ENCODE results near the gene NRSN2.
A peak's percentile ranks its signal among the peaks of the same experiment; 100 is the strongest.
"Not testable (repeated sequence)": the region's sequence is repeated elsewhere in the genome, so short reads cannot be mapped to it uniquely, and the experiment has no call there.

Gene NRSN2

DNA sequence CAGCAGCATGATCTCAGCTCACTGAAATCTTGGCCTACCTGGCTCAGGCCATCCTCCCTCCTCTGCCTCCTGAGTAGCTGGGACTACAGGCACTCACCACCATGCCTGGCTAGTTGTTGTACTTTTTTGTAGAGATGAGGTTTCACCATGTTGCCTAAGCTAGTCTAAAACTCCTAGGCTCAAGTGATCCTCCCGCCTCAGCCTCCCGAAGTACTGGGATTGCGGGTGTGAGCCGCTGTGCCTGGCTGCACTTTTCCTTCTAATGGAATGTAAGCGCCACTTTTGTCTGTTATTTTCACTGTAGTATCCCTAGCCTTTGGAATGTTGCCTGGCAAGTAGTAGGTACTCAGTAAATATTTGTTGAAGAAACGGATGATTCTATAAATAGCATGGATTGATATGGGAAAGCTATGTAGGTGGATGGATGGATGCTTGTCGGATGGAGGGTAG is 23.3 kb downstream of the NRSN2 start:
- H3K4me2 ChIP-seq (ENCODE audit: low read depth, low read length, poor library complexity, severe bottlenecking): no peak overlapping the region
- H3K9me2 ChIP-seq (replicated peaks; ENCODE audit: low read depth, low read length): no peaks in the 10 kb centered on the region
- H3K4me1 ChIP-seq (ENCODE audit: insufficient read depth, low read length, poor library complexity, severe bottlenecking): peaks cover 39% of the 10 kb centered on the region
- H3K79me2 ChIP-seq (ENCODE audit: insufficient read depth, low read length): no peaks in the 10 kb centered on the region
- TF ChIP-seq, protein P1, sequence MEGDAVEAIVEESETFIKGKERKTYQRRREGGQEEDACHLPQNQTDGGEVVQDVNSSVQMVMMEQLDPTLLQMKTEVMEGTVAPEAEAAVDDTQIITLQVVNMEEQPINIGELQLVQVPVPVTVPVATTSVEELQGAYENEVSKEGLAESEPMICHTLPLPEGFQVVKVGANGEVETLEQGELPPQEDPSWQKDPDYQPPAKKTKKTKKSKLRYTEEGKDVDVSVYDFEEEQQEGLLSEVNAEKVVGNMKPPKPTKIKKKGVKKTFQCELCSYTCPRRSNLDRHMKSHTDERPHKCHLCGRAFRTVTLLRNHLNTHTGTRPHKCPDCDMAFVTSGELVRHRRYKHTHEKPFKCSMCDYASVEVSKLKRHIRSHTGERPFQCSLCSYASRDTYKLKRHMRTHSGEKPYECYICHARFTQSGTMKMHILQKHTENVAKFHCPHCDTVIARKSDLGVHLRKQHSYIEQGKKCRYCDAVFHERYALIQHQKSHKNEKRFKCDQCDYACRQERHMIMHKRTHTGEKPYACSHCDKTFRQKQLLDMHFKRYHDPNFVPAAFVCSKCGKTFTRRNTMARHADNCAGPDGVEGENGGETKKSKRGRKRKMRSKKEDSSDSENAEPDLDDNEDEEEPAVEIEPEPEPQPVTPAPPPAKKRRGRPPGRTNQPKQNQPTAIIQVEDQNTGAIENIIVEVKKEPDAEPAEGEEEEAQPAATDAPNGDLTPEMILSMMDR (conservative IDR thresholded peaks at IDR 0.05; ENCODE audit: low read length): no peak
- TF ChIP-seq EZH2phosphoT487 (IDR thresholded peaks at IDR 0.05; ENCODE audit: borderline replicate concordance): no peak
- no peaks in the 10 kb centered on the region for H4K20me1 ChIP-seq (ENCODE audit: insufficient read depth, low read length, poor library complexity, severe bottlenecking)
- H3K4me3 ChIP-seq (ENCODE audit: low read length, poor library complexity, severe bottlenecking): no peak overlapping the region
- H3K9ac ChIP-seq (ENCODE audit: low read depth, low read length, poor library complexity, severe bottlenecking): no peak overlapping the region
- H3K27me3 ChIP-seq (ENCODE audit: insufficient read depth, low read length, poor library complexity, severe bottlenecking): no peaks in the 10 kb centered on the region
- no peak overlapping the region for H2AFZ ChIP-seq (ENCODE audit: low read length)
- H3K36me3 ChIP-seq (ENCODE audit: insufficient read depth, low read length): no peaks in the 10 kb centered on the region
- H3K9me3 ChIP-seq (ENCODE audit: insufficient read depth, low read depth, low read length): no peaks in the 10 kb centered on the region
- no peaks in the 10 kb centered on the region for H3F3A ChIP-seq (ENCODE audit: low read depth)

DNA sequence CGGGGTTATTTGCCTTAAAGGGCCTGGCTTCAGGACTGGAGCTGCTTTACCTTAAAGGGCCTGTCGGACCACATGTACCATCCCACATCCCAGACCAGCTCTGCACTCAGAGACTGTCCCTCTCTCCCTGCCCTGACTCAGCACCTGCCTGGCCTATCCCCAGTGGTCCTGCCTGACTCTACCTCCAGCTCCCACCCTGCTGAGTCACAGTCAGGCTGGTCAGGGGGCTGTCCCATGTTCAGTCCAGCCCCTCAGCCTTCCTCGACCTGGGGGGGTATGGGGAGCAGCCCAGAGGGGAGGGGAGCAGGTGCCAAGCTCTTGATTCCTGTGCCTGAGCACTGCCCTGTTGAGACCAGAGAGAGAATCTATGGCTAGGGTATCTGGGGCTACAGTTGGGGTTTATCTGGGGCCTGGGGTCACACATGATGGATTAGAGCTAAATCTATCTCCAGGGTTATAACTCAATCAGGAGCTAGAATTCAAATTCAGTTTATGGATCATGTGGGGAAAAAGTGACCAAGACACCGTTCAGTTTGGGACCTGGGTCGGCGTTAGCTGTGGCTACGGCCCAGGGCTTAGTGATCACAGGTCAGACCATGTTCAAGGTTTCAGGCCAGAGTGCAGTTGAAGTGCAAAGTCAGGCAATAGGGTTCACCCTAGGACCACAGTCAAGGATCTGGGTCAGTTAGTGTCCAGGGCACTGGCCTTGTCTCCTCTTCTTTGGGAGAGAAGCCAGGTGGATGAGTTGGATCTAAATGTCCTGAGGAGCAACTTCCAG is 24.3 kb downstream of the NRSN2 start:
- H3K36me3 ChIP-seq (ENCODE audit: insufficient read depth, low read length): no peaks in the 10 kb centered on the region
- H2AFZ ChIP-seq (ENCODE audit: low read length): 0 out of 2 replicates have a peak overlapping the region, but pooled peaks have one; percentile 34
- no peaks in the 10 kb centered on the region for H3K27me3 ChIP-seq (ENCODE audit: insufficient read depth, low read length, poor library complexity, severe bottlenecking)
- no peaks in the 10 kb centered on the region for H3K79me2 ChIP-seq (ENCODE audit: insufficient read depth, low read length)
- no peaks in the 10 kb centered on the region for H3K9me3 ChIP-seq (ENCODE audit: insufficient read depth, low read depth, low read length)
- H3K9ac ChIP-seq (ENCODE audit: low read depth, low read length, poor library complexity, severe bottlenecking): peak overlapping the region; percentile 53
- H4K20me1 ChIP-seq (ENCODE audit: insufficient read depth, low read length, poor library complexity, severe bottlenecking): no peaks in the 10 kb centered on the region
- TF ChIP-seq, protein P1 (conservative IDR thresholded peaks at IDR 0.05; ENCODE audit: low read length): no peak
- no peak for TF ChIP-seq EZH2phosphoT487 (IDR thresholded peaks at IDR 0.05; ENCODE audit: borderline replicate concordance)
- peak overlapping the region; percentile 57 for H3K4me3 ChIP-seq (ENCODE audit: low read length, poor library complexity, severe bottlenecking)
- H3K9me2 ChIP-seq (replicated peaks; ENCODE audit: low read depth, low read length): no peaks in the 10 kb centered on the region
- no peaks in the 10 kb centered on the region for H3F3A ChIP-seq (ENCODE audit: low read depth)
- H3K4me2 ChIP-seq (ENCODE audit: low read depth, low read length, poor library complexity, severe bottlenecking): peak overlapping the region; percentile 76
- peaks cover 33% of the 10 kb centered on the region for H3K4me1 ChIP-seq (ENCODE audit: insufficient read depth, low read length, poor library complexity, severe bottlenecking)

- Histone ChIP-seq H3K9ac (ENCODE audit: low read depth, low read length, poor library complexity, severe bottlenecking) (peak overlapping the region; percentile 53), H3K4me1 (ENCODE audit: insufficient read depth, low read length, poor library complexity, severe bottlenecking) (peaks cover 30% of the 10 kb centered on the region), H2AFZ (ENCODE audit: low read length) (peak overlapping the region; percentile 34; the same call in 1 of the 2 replicates), H3K79me2 (ENCODE audit: insufficient read depth, low read length) (no peaks in the 10 kb centered on the region), H3K36me3 (ENCODE audit: insufficient read depth, low read length) (no peaks in the 10 kb centered on the region), H3K4me2 (ENCODE audit: low read depth, low read length, poor library complexity, severe bottlenecking) (peak overlapping the region; percentile 76), H3K4me3 (ENCODE audit: low read length, poor library complexity, severe bottlenecking) (peak overlapping the region; percentile 57), H3K27me3 (ENCODE audit: insufficient read depth, low read length, poor library complexity, severe bottlenecking) (no peaks in the 10 kb centered on the region), H3K9me2 (replicated peaks; ENCODE audit: low read depth, low read length) (no peaks in the 10 kb centered on the region), H4K20me1 (ENCODE audit: insufficient read depth, low read length, poor library complexity, severe bottlenecking) (no peaks in the 10 kb centered on the region), H3F3A (ENCODE audit: low read depth) (no peaks in the 10 kb centered on the region), H3K9me3 (ENCODE audit: insufficient read depth, low read depth, low read length) (no peaks in the 10 kb centered on the region)
- TF ChIP-seq, protein P1 (conservative IDR thresholded peaks at IDR 0.05; ENCODE audit: low read length): no peak
- no peak for TF ChIP-seq EZH2phosphoT487 (IDR thresholded peaks at IDR 0.05; ENCODE audit: borderline replicate concordance)
These were observed 25.0 kb downstream of the NRSN2 start for GRCh38 chr20:371755-372542.

- Histone ChIP-seq H3K4me1 (ENCODE audit: insufficient read depth, low read length, poor library complexity, severe bottlenecking) (peaks cover 30% of the 10 kb centered on the region), H3K4me2 (ENCODE audit: low read depth, low read length, poor library complexity, severe bottlenecking) (peak overlapping the region; percentile 76), H3K9ac (ENCODE audit: low read depth, low read length, poor library complexity, severe bottlenecking) (peak overlapping the region; percentile 53)
- not testable (repeated sequence) for H3F3A ChIP-seq (ENCODE audit: low read depth); H3K9me3 ChIP-seq (ENCODE audit: insufficient read depth, low read depth, low read length); H3K4me3 ChIP-seq (ENCODE audit: low read length, poor library complexity, severe bottlenecking); H3K9me2 ChIP-seq (replicated peaks; ENCODE audit: low read depth, low read length); H2AFZ ChIP-seq (ENCODE audit: low read length); H3K79me2 ChIP-seq (ENCODE audit: insufficient read depth, low read length); H3K27me3 ChIP-seq (ENCODE audit: insufficient read depth, low read length, poor library complexity, severe bottlenecking); H3K36me3 ChIP-seq (ENCODE audit: insufficient read depth, low read length); H4K20me1 ChIP-seq (ENCODE audit: insufficient read depth, low read length, poor library complexity, severe bottlenecking)
These were observed 25.7 kb downstream of the NRSN2 start for GRCh38 chr20:372543-373082.

Measured in Loucy (cell line).